ENCODE results near the gene ZNF672.

GRCh38 chr1:248858891-248859889, 21.2 kb downstream of the ZNF672 start, which contains the start of gene ZNF692:
- TF ChIP-seq EZH2 (IDR thresholded peaks at IDR 0.05; ENCODE audit: low read depth, unreplicated experiment) (no peak), CTCF (conservative IDR thresholded peaks at IDR 0.05; ENCODE audit: low read depth in 2 of 2) (no peak)
